ENCODE measurements around the gene CNPY4.
A peak's percentile ranks its signal among the peaks of the same experiment; 100 is the strongest.

Gene CNPY4

GRCh38 chr7:100170101-100170897, 50.9 kb downstream of the CNPY4 start:
- no peak for DNase-seq

GRCh38 chr7:100171087-100171681, 51.8 kb downstream of the CNPY4 start:
- peak; percentile 29 for DNase-seq

GRCh38 chr7:100171840-100172239, 52.4 kb downstream of the CNPY4 start:
- no peak for DNase-seq

- DNase-seq: no peak
Observed at GRCh38 chr7:100173806-100174495, 54.5 kb downstream of the CNPY4 start.

- DNase-seq: no peak
Observed at GRCh38 chr7:100174582-100174981, 55.1 kb downstream of the CNPY4 start.
